Upper lobe of left lung (tissue), 6 donors: Measurements from ENCODE around the gene PALLD. TPM values are rescaled to one million over a fixed set of nuclear protein-coding genes. Genes with fewer than 3 reads are reported as not detected.
A peak's percentile ranks its signal among the peaks of the same experiment; 100 is the strongest.

ENCODE experiments used
- ATAC-seq, 2 donors: fragments of 200-7000 bp; cut with Tn5 transposase; one replicate each; pipeline ENCODE4 v1.9.1; 2022; ENCODE audit warnings: mild to moderate bottlenecking in 2 of 2, moderate library complexity in 2 of 2; ENCODE audit not compliant: low FRiP score in 2 of 2
- DNase-seq, 2 donors: peaks; one replicate each; pipeline ENCODE4 v3.0.0-alpha.2; 2019 to 2020
- H3K27ac ChIP-seq, 4 donors: fragments of 200-600 bp; sonication (generic); one replicate each; pipeline ENCODE4 v1.5.1; 2016 to 2019
- H3K27me3 ChIP-seq, 4 donors: fragments of 200-600 bp; sonication (generic); one replicate each; pipeline ENCODE4 v1.5.1; 2017 to 2019
- H3K36me3 ChIP-seq, 4 donors: fragments of 200-600 bp; sonication (generic); one replicate each; pipeline ENCODE4 v1.5.1; 2016 to 2019
- H3K4me1 ChIP-seq, 4 donors: fragments of 200-600 bp; sonication (generic); one replicate each; pipeline ENCODE4 v1.5.1; 2018 to 2019
- H3K4me3 ChIP-seq, 4 donors: fragments of 200-600 bp; sonication (generic); one replicate each; pipeline ENCODE4 v1.5.1; 2017 to 2019; ENCODE audit warnings: mild to moderate bottlenecking in 2 of 4, moderate library complexity in 1 of 4
- H3K9me3 ChIP-seq, 4 donors: fragments of 200-600 bp; sonication (generic); one replicate each; pipeline ENCODE4 v1.5.1; 2018 to 2019
- CTCF ChIP-seq, 6 experiments: fragments of 450-650 bp in 4 of 6; fragments of 200-600 bp in 2 of 6; sonication (generic) in 2 of 6; IDR thresholded peaks; one replicate each; pipeline ENCODE4 v1.5.1; 2016 to 2019; ENCODE audit warnings: antibody characterized with exemption in 6 of 6
- EP300 ChIP-seq, 4 donors: sonication (generic); formaldehyde crosslinking; IDR thresholded peaks; one replicate each; pipeline ENCODE4 v1.5.1; 2017; ENCODE audit warnings: antibody characterized with exemption in 4 of 4, control low read depth in 2 of 4
- POLR2A ChIP-seq, 4 donors: fragments of 450-650 bp; IDR thresholded peaks; one replicate each; pipeline ENCODE4 v1.5.1; 2016 to 2017; ENCODE audit warnings: antibody characterized with exemption in 4 of 4, mild to moderate bottlenecking in 2 of 4
- POLR2AphosphoS5 ChIP-seq, 2 donors: sonication (generic); formaldehyde crosslinking; IDR thresholded peaks; one replicate each; pipeline ENCODE4 v1.5.1; 2017; ENCODE audit warnings: antibody characterized with exemption in 2 of 2
- WGBS, 2 donors: methylation state at CpG; one replicate each; pipeline ENCODE4 v1.1.5; 2017 to 2018; 5-methylcytosine and 5-hydroxymethylcytosine counted together
- total RNA-seq, 6 donors: library from RNA; depleted of rRNA in 4 of 6; stranded (reverse); fragments of >200 nt in 4 of 6; gene quantifications; one replicate each; pipeline versions ENCODE4 v1.1.0 to v1.2.1, GENCODE V29; 2016 to 2021
- donor health status: DM: no; HTN: no; CAD: no; lungs with moderate emphysema.
- donor health status: DM: no; HTN: yes; CAD: no; lungs with severe emphysema.

Gene PALLD
- total RNA-seq, 6 donors from 2014 or later: 63.9 to 175 (median 134) TPM

GRCh38 chr4:168555437-168555836 lies 58.6 kb downstream of the PALLD start:
- ATAC-seq (no peak), DNase-seq (no peak)
- Histone ChIP-seq H3K27ac (no peak overlapping the region), H3K9me3 (no peaks in the 10 kb centered on the region), H3K4me3 (no peak overlapping the region), H3K4me1 (peaks cover 0 to under 1% (median 0%) of the 10 kb centered on the region in 4 donors), H3K27me3 (no peaks in the 10 kb centered on the region), H3K36me3 (no peaks in the 10 kb centered on the region)
- no peak for TF ChIP-seq CTCF (IDR thresholded peaks at IDR 0.05)
- no peak for TF ChIP-seq POLR2A (IDR thresholded peaks at IDR 0.05)
- TF ChIP-seq EP300 (IDR thresholded peaks at IDR 0.05): no peak
- TF ChIP-seq POLR2AphosphoS5 (IDR thresholded peaks at IDR 0.05): no peak
- 94% methylated on average over 5 of the region's 5 CpGs for WGBS, 2 donors

- H3K36me3 ChIP-seq: no peaks in the 10 kb centered on the region
- DNase-seq: no peak
- 92 to 97% methylated on average over 3 of the region's 3 CpGs for WGBS, 2 donors
- no peak overlapping the region for H3K27ac ChIP-seq
- TF ChIP-seq CTCF (IDR thresholded peaks at IDR 0.05): no peak
- TF ChIP-seq POLR2AphosphoS5 (IDR thresholded peaks at IDR 0.05): no peak
- no peak for TF ChIP-seq POLR2A (IDR thresholded peaks at IDR 0.05)
- no peak for TF ChIP-seq EP300 (IDR thresholded peaks at IDR 0.05)
- H3K4me3 ChIP-seq: no peak overlapping the region
- peaks cover 0 to 6% (median 1%) of the 10 kb centered on the region in 4 donors for H3K4me1 ChIP-seq
- no peaks in the 10 kb centered on the region for H3K27me3 ChIP-seq
- H3K9me3 ChIP-seq: no peaks in the 10 kb centered on the region
- ATAC-seq: no peak
These were observed 60.8 kb downstream of the PALLD start for GRCh38 chr4:168557658-168558057.

GRCh38 chr4:168558599-168558998 lies 61.7 kb downstream of the PALLD start:
- ATAC-seq (no peak), DNase-seq (no peak)
- Histone ChIP-seq H3K27ac (no peak overlapping the region), H3K36me3 (no peaks in the 10 kb centered on the region), H3K9me3 (no peaks in the 10 kb centered on the region), H3K27me3 (no peaks in the 10 kb centered on the region), H3K4me3 (no peak overlapping the region), H3K4me1 (peaks cover 0 to 6% (median 1%) of the 10 kb centered on the region in 4 donors)
- no peak for TF ChIP-seq POLR2AphosphoS5 (IDR thresholded peaks at IDR 0.05)
- TF ChIP-seq CTCF (IDR thresholded peaks at IDR 0.05): no peak
- no peak for TF ChIP-seq POLR2A (IDR thresholded peaks at IDR 0.05)
- TF ChIP-seq EP300 (IDR thresholded peaks at IDR 0.05): no peak
- 48 to 65% methylated on average over 1 of the region's 1 CpG for WGBS, 2 donors

- Histone ChIP-seq H3K4me1 (peaks cover 0 to 6% (median 1%) of the 10 kb centered on the region in 4 donors), H3K27me3 (no peaks in the 10 kb centered on the region), H3K36me3 (no peaks in the 10 kb centered on the region), H3K4me3 (no peak overlapping the region), H3K9me3 (no peaks in the 10 kb centered on the region), H3K27ac (no peak overlapping the region)
- TF ChIP-seq EP300 (IDR thresholded peaks at IDR 0.05): no peak
- ATAC-seq (no peak), DNase-seq (peak in 1 of 2 donors; percentile 24)
- WGBS, 2 donors: 61% methylated on average over 3 of the region's 3 CpGs
These were observed 63.6 kb downstream of the PALLD start for GRCh38 chr4:168560184-168561180.

- peaks cover 0 to 6% (median 1%) of the 10 kb centered on the region in 4 donors for H3K4me1 ChIP-seq
- DNase-seq (no peak), ATAC-seq (no peak)
- H3K36me3 ChIP-seq: no peaks in the 10 kb centered on the region
- H3K27me3 ChIP-seq: no peaks in the 10 kb centered on the region
- no peaks in the 10 kb centered on the region for H3K9me3 ChIP-seq
- no peak overlapping the region for H3K27ac ChIP-seq
- 65 to 79% methylated on average over 3 of the region's 3 CpGs for WGBS, 2 donors
- H3K4me3 ChIP-seq: no peak overlapping the region
- TF ChIP-seq POLR2A (IDR thresholded peaks at IDR 0.05): no peak
- no peak for TF ChIP-seq POLR2AphosphoS5 (IDR thresholded peaks at IDR 0.05)
- TF ChIP-seq CTCF (IDR thresholded peaks at IDR 0.05): no peak
- TF ChIP-seq EP300 (IDR thresholded peaks at IDR 0.05): no peak
These were observed 65.3 kb downstream of the PALLD start for GRCh38 chr4:168562041-168562571.
